Right lobe of liver (tissue), 6 donors: ENCODE results near the gene PLAGL2. TPM values are rescaled to one million over a fixed set of nuclear protein-coding genes. Genes with fewer than 3 reads are reported as not detected.

ENCODE experiments used
- ATAC-seq, 4 donors: fragments of 200-7000 bp; cut with Tn5 transposase; one replicate each; pipeline ENCODE4 v1.9.1; 2020; ENCODE audit warnings: mild to moderate bottlenecking in 4 of 4, moderate library complexity in 4 of 4
- DNase-seq, 3 donors: peaks; one replicate each; pipeline ENCODE4 v3.0.0-alpha.2; 2020
- H3K27ac ChIP-seq, 3 donors: fragments of 200-600 bp; one replicate each; pipeline ENCODE4 v1.8.0; 2022
- H3K27me3 ChIP-seq, 2 donors: fragments of 200-600 bp; one replicate each; pipeline ENCODE4 v1.8.0; 2022
- H3K36me3 ChIP-seq, 4 donors: fragments of 200-600 bp; sonication (generic) in 1 of 4; one replicate each; pipeline versions ENCODE4 v1.5.1 to v1.8.0; 2017 to 2022; ENCODE audit warnings: control low read depth in 1 of 4
- H3K4me1 ChIP-seq, 4 donors: fragments of 200-600 bp; sonication (generic) in 1 of 4; one replicate each; pipeline versions ENCODE4 v1.5.1 to v1.8.0; 2017 to 2022; ENCODE audit warnings: control low read depth in 1 of 4
- H3K4me3 ChIP-seq, 3 donors: fragments of 200-600 bp; one replicate each; pipeline ENCODE4 v1.8.0; 2022
- H3K9me3 ChIP-seq, 4 donors: fragments of 200-600 bp; sonication (generic) in 1 of 4; one replicate each; pipeline versions ENCODE4 v1.5.1 to v1.8.0; 2017 to 2022; ENCODE audit warnings: control low read depth in 1 of 4
- POLR2A ChIP-seq: fragments of 450-650 bp; IDR thresholded peaks from one replicate; pipeline ENCODE4 v1.6.1; 2017; ENCODE audit warnings: antibody characterized with exemption, mild to moderate bottlenecking
- WGBS: methylation state at CpG from one replicate; pipeline ENCODE4 v1.1.6; 2018; ENCODE audit warnings: low coverage, low lambda C conversion rate; ENCODE audit not compliant: insufficient coverage; ENCODE audit errors: missing lambda C conversion rate; 5-methylcytosine and 5-hydroxymethylcytosine counted together
- intact Hi-C, 2 donors: fragments of 100-400 bp; cut with DNase I; formaldehyde crosslinking; loops; one replicate each; pipeline versions ENCODE4 v1.11.2 to v1.14.1; 2022
- total RNA-seq, 6 experiments: library from RNA; depleted of rRNA in 2 of 6; stranded (reverse); fragments of >200 nt in 2 of 6; fragmentation: NEBNext Ultra II Directional in 3 of 6; extraction: Animal tissue kit (Norgen Biotek cat#: 25700) in 3 of 6; gene quantifications; one replicate each; pipeline versions ENCODE4 v1.1.0 to v1.2.4, GENCODE V29; 2016 to 2023
- TF ChIP-seq, protein P1 (sequence below), 4 donors: fragments of 200-600 bp in 3 of 4; fragments of 450-650 bp in 1 of 4; IDR thresholded peaks; one replicate each; pipeline versions ENCODE4 v1.5.1 to v1.8.0; 2016 to 2022; ENCODE audit warnings: antibody characterized with exemption in 4 of 4, mild to moderate bottlenecking in 2 of 4
- donor health status: DM: no; HTN: yes; CAD: no.
- donor health status: DM: no; HTN: no; CAD: no.
- donor health status: DM: no; HTN: no; CAD: no.
- donor health status: DM: no; HTN: yes; CAD: no.
- donor health status: DM: no; HTN: yes; CAD: no.

PLAGL2 gene
- total RNA-seq, 6 experiments from 2014 or later, result 1.5 to 3.1 (median 2.4) TPM

DNA sequence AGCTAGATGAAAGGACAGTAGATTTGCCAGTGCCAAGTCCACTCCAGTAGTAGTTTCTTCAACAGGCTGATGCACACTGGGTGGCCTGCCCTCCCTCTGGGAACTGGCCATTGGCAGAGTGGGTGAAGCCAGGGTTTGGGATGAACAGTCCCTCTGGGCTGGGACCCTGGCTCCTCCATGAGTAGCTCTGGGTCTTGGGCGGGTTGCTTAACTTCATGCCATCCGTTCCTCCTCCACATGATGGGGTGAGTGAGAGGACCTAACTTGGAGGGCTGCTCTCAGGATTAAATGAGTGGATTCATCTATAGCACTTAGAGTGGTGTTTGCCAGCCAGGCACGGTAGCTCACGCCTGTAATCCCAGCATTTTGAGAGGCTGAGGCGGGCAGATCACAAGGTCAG lies 47.2 kb downstream of the PLAGL2 start:
- Histone ChIP-seq H3K4me1 (peaks cover 0 to 5% (median 2%) of the 10 kb centered on the region in 4 donors), H3K9me3 (no peaks in the 10 kb centered on the region), H3K27me3 (no peaks in the 10 kb centered on the region), H3K36me3 (peaks cover 0 to 64% (median 25%) of the 10 kb centered on the region in 4 donors), H3K4me3 (no peak overlapping the region), H3K27ac (no peak overlapping the region)
- TF ChIP-seq, protein P1, sequence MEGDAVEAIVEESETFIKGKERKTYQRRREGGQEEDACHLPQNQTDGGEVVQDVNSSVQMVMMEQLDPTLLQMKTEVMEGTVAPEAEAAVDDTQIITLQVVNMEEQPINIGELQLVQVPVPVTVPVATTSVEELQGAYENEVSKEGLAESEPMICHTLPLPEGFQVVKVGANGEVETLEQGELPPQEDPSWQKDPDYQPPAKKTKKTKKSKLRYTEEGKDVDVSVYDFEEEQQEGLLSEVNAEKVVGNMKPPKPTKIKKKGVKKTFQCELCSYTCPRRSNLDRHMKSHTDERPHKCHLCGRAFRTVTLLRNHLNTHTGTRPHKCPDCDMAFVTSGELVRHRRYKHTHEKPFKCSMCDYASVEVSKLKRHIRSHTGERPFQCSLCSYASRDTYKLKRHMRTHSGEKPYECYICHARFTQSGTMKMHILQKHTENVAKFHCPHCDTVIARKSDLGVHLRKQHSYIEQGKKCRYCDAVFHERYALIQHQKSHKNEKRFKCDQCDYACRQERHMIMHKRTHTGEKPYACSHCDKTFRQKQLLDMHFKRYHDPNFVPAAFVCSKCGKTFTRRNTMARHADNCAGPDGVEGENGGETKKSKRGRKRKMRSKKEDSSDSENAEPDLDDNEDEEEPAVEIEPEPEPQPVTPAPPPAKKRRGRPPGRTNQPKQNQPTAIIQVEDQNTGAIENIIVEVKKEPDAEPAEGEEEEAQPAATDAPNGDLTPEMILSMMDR (IDR thresholded peaks at IDR 0.05), result no peak
- no peak for TF ChIP-seq POLR2A
- peak in 1 of 3 donors; percentile 15 for DNase-seq
- 83% methylated on average over 2 of the region's 5 CpGs for WGBS
- intact Hi-C loops, result no loop called here
- no peak for ATAC-seq

DNA sequence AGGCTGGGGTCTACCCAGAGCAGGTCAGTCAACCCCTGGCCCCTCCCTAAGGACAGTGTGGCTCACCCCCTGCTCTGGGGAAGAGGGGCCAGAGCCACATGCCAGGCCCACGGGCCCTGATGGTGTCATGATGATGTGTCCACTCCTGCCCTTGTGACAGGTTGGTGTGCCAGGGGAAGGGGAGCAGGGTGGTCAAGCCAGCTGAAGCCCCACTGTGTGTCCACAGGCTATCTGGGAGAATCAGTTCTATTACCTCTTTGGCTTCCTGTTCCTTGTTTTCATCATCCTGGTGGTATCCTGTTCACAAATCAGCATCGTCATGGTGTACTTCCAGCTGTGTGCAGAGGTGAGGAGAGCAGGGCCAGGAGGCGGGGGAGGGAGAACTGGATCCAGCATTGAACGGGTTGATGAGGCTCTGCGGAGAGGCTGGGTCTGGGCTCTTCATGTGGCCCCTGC lies 47.7 kb downstream of the PLAGL2 start:
- Histone ChIP-seq H3K4me1 (peaks cover 0 to 10% (median 4%) of the 10 kb centered on the region in 4 donors), H3K27me3 (no peaks in the 10 kb centered on the region), H3K36me3 (peaks cover 0 to 64% (median 25%) of the 10 kb centered on the region in 4 donors), H3K27ac (no peak overlapping the region), H3K9me3 (no peaks in the 10 kb centered on the region), H3K4me3 (no peak overlapping the region)
- 86% methylated on average over 4 of the region's 5 CpGs for WGBS
- ATAC-seq (no peak), DNase-seq (peak in 2 of 3 donors; percentile 36 to 39)
- TF ChIP-seq POLR2A, result no peak
- TF ChIP-seq, protein P1 (IDR thresholded peaks at IDR 0.05), result no peak
- intact Hi-C loops, result loop anchor here in 1 of 2 donors (10.0 kb wide), 1 partner anchor 65 kb away; no protein-coding TSS in a partner anchor

DNA sequence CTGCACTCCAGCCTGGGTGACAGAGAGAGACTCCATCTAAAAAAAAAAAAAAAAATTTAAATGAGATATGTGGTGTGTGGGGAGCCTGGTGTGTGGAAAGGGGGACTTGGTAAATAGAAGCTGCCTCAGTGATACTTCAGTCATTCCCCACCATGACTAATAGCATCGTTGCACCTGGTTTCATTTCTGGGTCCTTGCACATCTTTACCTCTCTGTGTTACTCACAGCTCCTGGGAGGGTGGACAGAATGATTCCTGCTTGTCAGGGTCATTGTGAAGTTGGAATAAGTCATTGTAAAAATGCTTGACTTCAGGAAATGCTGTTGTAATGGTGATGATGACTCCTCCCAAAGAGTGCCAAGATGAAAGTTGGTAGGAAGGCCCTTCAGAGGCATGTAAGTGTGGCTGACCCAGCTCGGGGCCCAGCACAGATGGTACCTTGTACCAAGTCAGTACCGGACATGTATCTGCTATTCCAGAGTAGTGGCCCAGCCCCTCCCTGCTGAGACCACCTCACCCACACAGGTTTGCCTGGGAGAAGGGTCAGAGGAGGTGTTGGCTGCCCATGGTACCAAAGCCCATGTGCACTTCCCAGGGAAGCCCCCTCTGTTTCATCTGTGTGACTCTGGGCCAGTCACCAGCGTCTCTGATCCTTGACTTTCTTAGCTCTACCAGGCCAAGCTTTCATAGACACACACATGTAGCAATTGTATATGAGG lies 48.4 kb downstream of the PLAGL2 start:
- WGBS, result 100% methylated on average over 2 of the region's 4 CpGs
- Histone ChIP-seq H3K36me3 (peaks cover 0 to 64% (median 27%) of the 10 kb centered on the region in 4 donors), H3K4me1 (peaks cover 0 to 13% (median 5%) of the 10 kb centered on the region in 4 donors), H3K27ac (no peak overlapping the region), H3K4me3 (no peak overlapping the region), H3K9me3 (no peaks in the 10 kb centered on the region), H3K27me3 (no peaks in the 10 kb centered on the region)
- no peak for ATAC-seq
- intact Hi-C loops, result loop anchor here in 1 of 2 donors (10.0 kb wide), 1 partner anchor 66 kb away; no protein-coding TSS in a partner anchor
- DNase-seq, result peak in 2 of 3 donors; percentile 5 to 6
- TF ChIP-seq, protein P1 (IDR thresholded peaks at IDR 0.05), result no peak
- no peak for TF ChIP-seq POLR2A

DNA sequence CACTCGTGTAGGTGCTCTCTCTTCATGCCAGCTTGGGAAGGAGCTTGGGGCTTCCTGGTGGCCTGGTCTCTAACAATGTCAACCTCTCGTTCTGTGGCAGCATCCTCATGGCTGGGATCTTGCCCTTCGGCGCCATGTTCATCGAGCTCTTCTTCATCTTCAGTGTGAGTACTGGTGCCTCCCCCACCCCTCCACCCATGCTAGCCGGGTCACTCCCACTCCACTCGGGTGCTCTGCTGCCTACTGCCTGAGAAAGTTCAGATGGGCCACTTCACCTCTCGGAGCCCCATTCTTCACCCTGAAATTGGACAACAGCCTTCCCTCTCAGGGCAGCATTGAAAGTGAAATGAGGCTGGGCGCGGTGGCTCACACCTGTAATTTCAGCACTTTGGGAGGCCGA lies 49.2 kb downstream of the PLAGL2 start:
- ATAC-seq, result no peak

More for the DNA sequence above, 49.2 kb downstream of the PLAGL2 start:
- Histone ChIP-seq H3K27ac (no peak overlapping the region), H3K27me3 (no peaks in the 10 kb centered on the region), H3K9me3 (no peaks in the 10 kb centered on the region), H3K4me1 (peaks cover 0 to 13% (median 5%) of the 10 kb centered on the region in 4 donors), H3K4me3 (no peak overlapping the region), H3K36me3 (peaks cover 0 to 71% (median 28%) of the 10 kb centered on the region in 4 donors)
- WGBS, result 89% methylated on average over 6 of the region's 11 CpGs
- intact Hi-C loops, result loop anchor here in 1 of 2 donors (10.0 kb wide), 1 partner anchor 66 kb away; no protein-coding TSS in a partner anchor
- DNase-seq, result peak in 2 of 3 donors; percentile 17 to 24
- no peak for TF ChIP-seq POLR2A
- TF ChIP-seq, protein P1 (IDR thresholded peaks at IDR 0.05), result no peak
